GM19397 (cell line): Measurements from ENCODE around the gene ZNF366.

Experiments used
- ATAC-seq: cut with Tn5 transposase; IDR thresholded peaks from one replicate; pipeline ENCODE4 v1.9.1; 2021; ENCODE audit warnings: mild to moderate bottlenecking, moderate library complexity; ENCODE audit not compliant: unreplicated experiment

ZNF366 gene, protein sequence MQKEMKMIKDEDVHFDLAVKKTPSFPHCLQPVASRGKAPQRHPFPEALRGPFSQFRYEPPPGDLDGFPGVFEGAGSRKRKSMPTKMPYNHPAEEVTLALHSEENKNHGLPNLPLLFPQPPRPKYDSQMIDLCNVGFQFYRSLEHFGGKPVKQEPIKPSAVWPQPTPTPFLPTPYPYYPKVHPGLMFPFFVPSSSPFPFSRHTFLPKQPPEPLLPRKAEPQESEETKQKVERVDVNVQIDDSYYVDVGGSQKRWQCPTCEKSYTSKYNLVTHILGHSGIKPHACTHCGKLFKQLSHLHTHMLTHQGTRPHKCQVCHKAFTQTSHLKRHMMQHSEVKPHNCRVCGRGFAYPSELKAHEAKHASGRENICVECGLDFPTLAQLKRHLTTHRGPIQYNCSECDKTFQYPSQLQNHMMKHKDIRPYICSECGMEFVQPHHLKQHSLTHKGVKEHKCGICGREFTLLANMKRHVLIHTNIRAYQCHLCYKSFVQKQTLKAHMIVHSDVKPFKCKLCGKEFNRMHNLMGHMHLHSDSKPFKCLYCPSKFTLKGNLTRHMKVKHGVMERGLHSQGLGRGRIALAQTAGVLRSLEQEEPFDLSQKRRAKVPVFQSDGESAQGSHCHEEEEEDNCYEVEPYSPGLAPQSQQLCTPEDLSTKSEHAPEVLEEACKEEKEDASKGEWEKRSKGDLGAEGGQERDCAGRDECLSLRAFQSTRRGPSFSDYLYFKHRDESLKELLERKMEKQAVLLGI

DNA sequence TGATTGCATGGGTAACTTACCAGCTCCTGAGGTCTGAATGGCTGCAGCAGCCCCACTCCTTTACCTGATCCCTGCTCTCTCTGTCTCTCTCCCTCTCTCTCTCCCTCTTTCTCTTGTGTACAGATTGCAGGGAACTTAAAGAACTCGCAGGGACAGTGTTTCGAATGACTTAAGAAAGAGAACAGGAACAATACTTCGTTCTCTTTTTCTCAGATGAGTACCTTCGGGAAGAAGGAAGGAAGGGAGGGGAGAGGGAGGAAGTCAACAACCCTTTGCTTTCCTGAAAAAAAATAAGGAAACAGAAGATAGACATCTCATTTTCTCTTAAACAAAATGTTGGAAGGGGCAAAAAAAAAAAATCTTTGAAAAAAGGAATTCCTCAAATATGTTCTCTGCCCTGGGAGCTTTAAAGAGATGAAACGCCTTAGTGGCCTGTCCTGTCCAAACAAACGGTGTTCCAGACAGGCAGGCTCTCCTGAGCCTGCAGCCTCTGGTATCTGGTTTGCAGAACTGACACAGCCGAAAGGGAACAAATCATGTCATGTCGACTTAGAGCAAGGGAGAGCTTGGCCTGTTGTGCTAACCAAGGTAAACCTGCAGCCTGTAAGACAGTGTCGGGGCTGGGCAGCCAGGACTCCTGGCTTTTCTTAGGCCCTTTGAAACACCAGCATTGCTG is at the start of gene ZNF366:
Gene ZNF366, minus strand, starts transcription at position 180 of the 676 bp plus-strand sequence. CDS start 45,914 bp downstream, outside the sequence.
- ATAC-seq, result no peak

- ATAC-seq, result peak; percentile 84
Measured at GRCh38 chr5:72556351-72557166, 49.3 kb upstream of the ZNF366 start.

DNA sequence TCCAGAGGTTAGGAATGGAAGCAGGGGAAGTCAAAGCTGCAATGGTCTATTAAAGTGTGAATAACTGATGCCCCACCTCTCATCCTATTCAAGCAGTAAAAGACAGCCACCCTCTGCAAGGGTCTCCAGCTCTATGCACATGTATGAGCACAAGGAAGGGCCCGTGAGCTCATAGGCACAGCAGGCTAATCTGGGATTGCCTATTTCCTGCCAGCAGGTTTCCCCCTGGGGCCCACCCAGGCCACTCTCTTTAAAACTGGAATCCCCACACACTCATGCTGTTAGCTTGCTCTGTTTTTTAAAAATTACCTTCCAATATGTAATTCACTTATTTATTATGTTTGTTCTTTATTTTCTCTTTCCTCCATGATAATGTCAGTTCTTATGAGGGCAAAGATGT is 48.7 kb upstream of the ZNF366 start:
- no peak for ATAC-seq

- ATAC-seq, result no peak
Measured at GRCh38 chr5:72554897-72555296, 47.7 kb upstream of the ZNF366 start.

- ATAC-seq, result no peak
Measured at GRCh38 chr5:72552041-72552557, 44.9 kb upstream of the ZNF366 start.

DNA sequence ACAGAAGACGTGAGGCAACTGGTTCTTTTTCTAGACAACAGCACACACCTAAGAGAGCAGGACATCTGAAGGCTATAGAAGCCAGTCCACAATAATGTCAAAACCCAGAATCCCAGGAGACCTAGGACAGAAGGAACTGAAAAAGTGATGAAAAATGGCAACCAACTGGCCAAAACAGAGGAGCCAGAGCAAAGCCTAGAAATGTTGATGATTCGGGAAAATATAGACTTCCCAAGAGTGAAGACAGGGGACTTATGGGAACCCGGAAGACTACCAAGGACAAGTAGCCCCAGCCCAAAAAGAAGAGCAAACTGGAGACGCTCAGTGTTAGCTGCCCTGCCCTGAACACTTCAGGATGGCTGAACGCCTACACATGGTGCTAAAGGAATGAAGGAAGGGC is 43.4 kb upstream of the ZNF366 start:
- no peak for ATAC-seq

DNA sequence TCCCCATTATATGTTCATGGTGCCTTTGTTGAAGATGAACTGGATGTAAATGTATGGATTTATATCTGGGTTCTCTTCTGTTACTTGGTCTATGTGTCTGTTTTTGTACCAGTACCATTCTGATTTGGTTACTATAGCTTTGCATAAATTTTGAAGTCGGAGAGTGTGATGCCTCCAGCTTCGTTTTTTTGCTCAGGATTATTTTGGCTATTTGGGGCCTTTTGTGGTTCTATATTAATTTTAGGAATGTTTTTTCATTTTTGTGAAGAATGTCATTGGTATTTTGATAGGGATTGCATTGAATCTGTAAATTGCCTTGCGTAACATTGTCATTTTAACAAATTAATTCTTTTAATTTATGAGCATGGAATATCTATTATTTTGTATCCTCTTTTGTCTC is 36.6 kb upstream of the ZNF366 start:
- ATAC-seq, result no peak

DNA sequence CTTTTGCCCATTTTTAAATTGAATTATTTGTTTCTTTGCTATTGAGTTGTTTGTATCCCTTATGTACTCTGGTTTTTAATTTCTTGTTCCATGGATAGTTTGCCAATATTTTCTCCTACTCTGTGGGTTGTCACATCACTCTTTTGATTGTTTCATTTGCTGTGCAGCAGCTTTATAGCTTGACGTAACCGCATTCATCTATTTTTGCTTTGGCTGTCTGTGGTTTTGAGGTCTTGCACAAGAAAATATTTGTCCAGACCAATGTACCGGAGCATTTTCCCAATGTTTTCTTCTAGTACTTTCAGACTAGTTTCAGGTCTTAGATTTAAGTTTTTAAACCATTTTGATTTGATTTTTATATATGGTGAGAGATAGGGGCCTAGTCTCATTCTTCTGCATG is 36.2 kb upstream of the ZNF366 start:
- ATAC-seq, result no peak

DNA sequence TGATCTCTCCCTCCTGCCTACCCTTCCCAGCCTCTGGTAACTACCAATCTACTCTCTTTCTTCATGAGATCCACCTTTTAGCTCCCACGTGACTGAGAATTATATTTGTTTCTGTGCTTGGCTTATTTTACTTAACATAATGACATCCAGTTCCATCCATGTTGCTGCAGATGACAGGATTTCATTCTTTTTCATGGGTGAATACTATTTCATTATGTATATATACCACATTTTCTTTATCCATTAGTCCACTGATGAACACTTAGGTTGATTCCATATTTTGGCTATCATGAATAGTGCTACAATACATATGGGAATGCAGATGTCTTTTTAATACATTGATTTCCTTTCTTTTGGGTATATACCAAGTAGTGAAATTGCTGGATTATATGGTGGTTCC is 35.5 kb upstream of the ZNF366 start:
- no peak for ATAC-seq

DNA sequence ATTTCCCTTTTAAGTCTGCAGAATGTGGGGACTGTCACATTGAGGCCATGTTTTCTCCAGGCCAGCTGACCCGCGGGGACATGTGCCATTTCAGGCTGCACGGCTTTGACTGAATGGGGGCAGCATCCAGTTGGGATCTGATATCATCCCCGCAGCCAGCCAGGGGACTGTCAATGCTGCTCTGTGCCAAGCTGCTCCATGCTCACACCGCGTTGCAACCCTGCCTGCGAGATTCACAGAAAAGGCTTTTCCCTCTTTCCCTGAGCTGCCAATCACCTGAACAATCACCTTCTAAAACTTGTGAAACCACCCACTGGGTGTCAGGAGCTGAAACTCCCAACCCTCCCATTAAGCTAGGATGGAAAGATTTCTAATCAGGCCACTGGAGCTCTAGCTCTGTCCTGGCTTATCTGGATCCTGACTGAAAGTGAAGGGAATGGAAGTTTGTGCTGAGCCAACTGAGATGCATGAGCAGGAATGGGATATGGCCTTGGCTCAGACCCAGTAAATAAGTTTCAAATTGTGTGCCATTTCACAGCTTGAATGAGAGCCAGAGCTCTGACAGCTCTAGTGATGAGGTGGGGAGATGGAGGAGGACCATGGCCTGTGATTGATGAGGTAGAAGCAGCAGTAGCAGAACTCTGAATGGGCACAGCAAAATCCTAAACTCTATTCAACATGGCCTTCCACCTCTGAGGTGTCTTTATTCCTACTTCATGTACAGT is 34.5 kb upstream of the ZNF366 start:
- ATAC-seq, result no peak

DNA sequence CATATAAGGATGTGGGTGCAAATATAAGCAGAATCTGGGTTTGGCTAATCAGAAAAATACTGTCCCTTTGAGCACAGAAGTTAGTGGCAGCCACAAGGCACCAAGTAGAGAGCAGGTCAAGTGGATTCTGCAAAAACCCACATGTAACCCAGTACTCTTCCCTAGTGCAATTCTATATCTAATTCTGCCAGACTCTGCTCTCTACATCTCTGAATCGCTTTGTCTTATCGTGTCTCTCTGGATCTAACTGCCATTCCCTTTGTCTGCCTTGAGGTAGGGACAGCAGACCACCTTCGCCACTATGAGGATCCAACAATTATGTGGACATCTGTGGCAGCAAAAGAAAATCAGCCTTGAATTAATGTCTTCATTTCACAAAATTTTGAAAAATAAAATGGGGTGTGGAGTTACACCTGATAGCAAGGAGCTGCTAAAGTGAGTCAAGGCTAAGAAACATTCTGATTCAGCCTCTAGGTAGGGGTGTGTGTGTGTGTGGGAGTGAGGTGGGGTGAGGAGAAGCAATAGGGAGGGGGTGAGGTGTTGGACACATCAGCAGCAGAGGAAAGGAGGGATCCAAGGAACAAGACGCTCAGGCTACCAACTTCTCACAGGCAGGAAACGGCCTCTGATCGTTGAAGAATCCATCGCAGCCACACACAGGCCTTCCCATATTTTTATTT is 33.7 kb upstream of the ZNF366 start:
- no peak for ATAC-seq

DNA sequence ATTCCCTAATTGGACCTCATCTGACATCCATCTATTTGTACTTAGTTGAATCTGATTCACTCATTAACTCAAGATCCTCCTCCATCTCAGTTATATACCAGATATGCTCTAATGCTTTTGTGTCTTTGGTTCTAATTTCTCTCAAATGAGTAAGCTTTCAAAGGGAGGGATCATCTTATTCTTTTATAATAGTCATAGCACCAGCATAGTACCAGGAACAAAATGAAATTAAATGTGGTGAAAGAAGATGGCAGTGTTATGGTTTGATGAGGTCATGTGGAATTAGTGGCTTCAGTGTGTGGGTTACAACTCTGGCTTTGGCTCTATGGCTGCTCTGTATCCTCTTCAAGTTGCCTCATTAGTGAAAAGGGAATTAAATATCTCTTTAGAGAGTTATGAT is 32.5 kb upstream of the ZNF366 start:
- no peak for ATAC-seq

DNA sequence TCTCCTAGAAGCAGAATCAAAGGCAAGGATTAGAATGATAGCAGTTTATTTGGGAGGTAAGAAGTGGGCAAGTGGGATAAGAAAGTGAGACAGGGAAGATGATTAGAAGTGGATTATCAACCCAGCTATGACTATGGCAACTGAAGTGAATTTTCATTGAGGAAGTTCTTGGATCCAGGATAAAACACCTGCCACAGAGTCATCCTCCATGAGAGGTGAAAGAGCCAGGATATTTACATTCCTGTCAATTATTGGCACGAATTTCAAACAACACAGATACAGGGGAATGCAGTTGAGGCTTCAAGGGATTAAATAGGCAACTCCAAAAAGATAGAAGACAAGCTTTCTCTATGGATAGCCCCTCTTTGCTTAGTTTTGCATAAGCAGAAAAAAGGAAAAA is 31.8 kb upstream of the ZNF366 start:
- no peak for ATAC-seq

DNA sequence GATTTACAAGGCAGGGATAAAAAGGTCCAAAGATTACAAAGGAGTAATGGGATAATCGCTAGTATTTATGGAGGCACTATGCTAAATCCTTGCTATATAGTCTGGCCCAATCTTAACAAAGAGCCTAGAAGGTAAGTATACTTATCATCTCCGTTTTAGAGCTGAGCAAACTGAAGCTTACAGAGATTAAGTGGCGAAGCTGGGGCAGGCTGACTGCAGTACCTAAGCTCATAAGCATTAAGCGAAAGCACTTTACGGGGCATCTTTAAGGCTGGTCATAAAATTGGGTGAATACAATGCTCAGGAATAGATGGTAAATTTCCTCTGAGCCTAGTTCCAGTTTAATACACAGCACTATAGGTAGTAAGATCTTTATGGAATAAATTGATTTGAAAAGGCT is 30.0 kb upstream of the ZNF366 start:
- no peak for ATAC-seq

GRCh38 chr5:72531496-72532190 is 24.4 kb upstream of the ZNF366 start:
- no peak for ATAC-seq

DNA sequence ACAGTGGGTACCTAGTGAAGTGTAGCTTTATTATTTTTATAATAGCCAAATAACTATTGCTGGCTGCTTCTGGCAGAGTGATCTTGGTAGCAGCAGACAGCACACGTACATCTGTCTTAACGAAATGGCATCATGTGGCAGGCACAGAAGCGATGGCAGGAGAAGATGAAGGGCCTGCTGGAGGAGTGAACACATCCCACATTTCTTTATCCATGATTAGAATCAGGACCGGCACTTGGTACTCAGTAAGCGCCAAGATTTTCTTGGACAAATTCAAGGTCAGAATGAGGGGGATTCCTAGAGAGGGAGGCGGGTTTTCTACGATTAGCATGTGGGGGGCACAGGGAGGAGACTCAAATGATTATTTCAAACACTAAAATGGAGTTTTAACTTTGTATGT is 23.0 kb upstream of the ZNF366 start:
- no peak for ATAC-seq

DNA sequence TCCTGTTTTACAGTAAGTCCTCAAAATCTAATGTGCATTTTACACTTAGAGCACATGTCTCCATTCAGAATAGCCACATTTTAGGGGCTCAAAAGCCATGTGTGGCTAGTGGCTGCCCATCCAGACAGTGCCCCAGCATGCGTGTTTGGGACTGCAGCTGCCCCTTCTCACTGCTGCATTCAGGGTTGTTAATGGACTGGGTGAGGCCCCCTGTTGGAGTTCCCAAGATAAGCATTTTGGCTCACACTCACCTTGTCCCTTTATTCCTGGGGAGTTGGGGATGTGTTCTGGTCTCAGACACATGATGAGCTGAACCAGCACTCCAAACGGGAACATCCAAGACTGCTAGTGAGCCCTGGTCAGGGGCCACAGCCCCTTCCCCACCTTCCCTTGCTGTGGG is 22.2 kb upstream of the ZNF366 start:
- no peak for ATAC-seq

DNA sequence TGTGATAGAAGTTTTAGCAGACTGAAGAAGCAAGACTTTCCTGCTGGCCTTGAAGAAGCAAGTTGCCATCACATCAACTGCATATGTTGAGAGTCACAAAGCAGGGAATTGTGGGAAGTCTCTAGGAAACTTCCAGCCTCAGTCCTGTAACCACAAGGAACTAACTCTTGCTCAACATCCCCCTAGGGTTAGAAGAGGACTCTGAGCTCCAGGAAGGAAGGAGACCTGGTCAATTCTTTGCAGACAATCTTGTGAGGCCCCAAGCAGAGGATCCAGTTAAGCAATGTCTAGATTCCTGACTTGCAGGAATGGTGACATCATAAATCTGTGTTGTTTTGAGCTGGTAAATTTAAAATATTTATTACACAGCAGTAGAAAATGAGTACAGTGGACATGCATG is 18.6 kb upstream of the ZNF366 start:
- ATAC-seq, result no peak
